HepG2 (cell line): ENCODE measurements around the gene CCNQ. TPM values are rescaled to one million over a fixed set of nuclear protein-coding genes. Genes with fewer than 3 reads are reported as not detected.

ENCODE experiments used
- AHDC1 ChIP-seq: sonication (generic); formaldehyde crosslinking; IDR thresholded peaks from 2 replicates; pipeline ENCODE4 v1.5.1; 2020; ENCODE audit warnings: mild to moderate bottlenecking, missing genetic modification reagents, borderline replicate concordance
- EED ChIP-seq: sonication (generic); formaldehyde crosslinking; IDR thresholded peaks from 2 replicates; pipeline ENCODE4 v1.5.0; 2020; ENCODE audit warnings: mild to moderate bottlenecking, missing genetic modification reagents
- SRSF9 ChIP-seq: fragments of 200-400 bp; formaldehyde crosslinking; IDR thresholded peaks from 2 replicates; pipeline ENCODE4 v1.6.1; 2018; ENCODE audit warnings: borderline replicate concordance, mild to moderate bottlenecking, low read depth, low read length; ENCODE audit not compliant: insufficient read depth, poor library complexity, severe bottlenecking
- ZNF10 ChIP-seq: sonication (generic); formaldehyde crosslinking; IDR thresholded peaks from 2 replicates; pipeline ENCODE4 v1.4.0; 2020; ENCODE audit warnings: mild to moderate bottlenecking, low read depth, missing genetic modification reagents, borderline replicate concordance
- ZNF232 ChIP-seq: sonication (generic); formaldehyde crosslinking; IDR thresholded peaks from 2 replicates; pipeline ENCODE4 v1.4.0; 2020; ENCODE audit warnings: missing genetic modification reagents, borderline replicate concordance
- ZNF720 ChIP-seq: sonication (generic); formaldehyde crosslinking; IDR thresholded peaks from 2 replicates; pipeline ENCODE4 v1.4.0; 2020; ENCODE audit warnings: missing genetic modification reagents
- ZNF777 ChIP-seq: sonication (generic); formaldehyde crosslinking; IDR thresholded peaks from 2 replicates; pipeline ENCODE4 v1.4.0; 2020; ENCODE audit warnings: missing genetic modification reagents
- polyA plus RNA-seq, 8 experiments: library from polyadenylated mRNA; depleted of rRNA in 3 of 8; stranded (reverse) in 7 of 8; unstranded in 1 of 8; fragments of >200 nt; fragmentation: Illumina TruSeq in 4 of 8; extraction: Trizol in 4 of 8; gene quantifications; 2 replicates each; pipeline versions ENCODE4 v1.2.1 to v1.2.3, GENCODE V29; 2011 to 2016; ENCODE audit warnings: low read depth in 4 of 8, missing spikeins in 1 of 8, mixed read lengths in 1 of 8; ENCODE audit not compliant: insufficient read depth in 1 of 8
- total RNA-seq, 5 experiments: library from RNA; depleted of rRNA; stranded (reverse); fragments of >200 nt; fragmentation: Illumina TruSeq; extraction: Trizol; gene quantifications; 2 replicates each; pipeline ENCODE4 v1.2.3, GENCODE V29; 2016; ENCODE audit warnings: low read depth in 1 of 5

The CCNQ gene
- total and polyA plus RNA-seq, 2 of the 13 experiments (the other 11 are each of a cell fraction or from before 2014, with no cell fraction given): 15.0 to 25.5 TPM

GRCh38 chrX:153598541-153599191 is at the start of gene CCNQ (continued):
- TF ChIP-seq ZNF720 (CRISPR knock-in tag) (no peak), AHDC1 (CRISPR knock-in tag) (no peak), ZNF232 (no peak), ZNF777 (CRISPR knock-in tag) (no peak), ZNF10 (CRISPR knock-in tag) (no peak), EED (CRISPR knock-in tag) (no peak), SRSF9 (no peak)
